ENCODE measurements around the gene PRKRA.

The PRKRA gene

DNA sequence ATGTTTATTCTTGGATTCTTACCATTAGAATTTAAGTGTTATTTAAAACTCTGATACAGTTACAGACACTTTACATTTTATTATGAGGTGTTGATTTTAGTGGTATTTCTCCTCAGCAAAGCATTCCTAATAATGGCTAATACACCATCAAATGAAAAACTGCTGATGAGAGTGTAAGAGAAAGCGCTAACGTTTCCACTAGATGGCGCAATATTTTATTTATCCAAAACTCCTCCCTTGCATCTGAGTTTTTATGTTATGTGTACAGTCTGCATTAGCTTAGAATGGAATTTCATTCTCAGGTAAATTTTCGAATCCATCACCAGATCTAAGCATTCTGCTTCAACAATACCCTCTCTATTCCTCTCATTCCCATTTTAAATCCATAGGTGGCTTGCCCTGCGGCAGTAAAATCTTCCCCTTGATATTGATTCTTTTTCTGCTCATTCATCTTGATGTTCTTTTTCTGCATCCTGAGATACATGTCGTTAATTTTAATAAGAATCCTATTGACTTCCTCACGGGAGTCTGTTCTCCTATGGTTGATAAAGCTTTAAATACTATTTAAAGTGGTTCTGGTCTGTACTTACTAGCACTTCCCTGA is 53.9 kb downstream of the PRKRA start:
- TF ChIP-seq ZFX (IDR thresholded peaks at IDR 0.05): no peak
- peak; percentile 80 for TF ChIP-seq CTCF (conservative IDR thresholded peaks at IDR 0.05)
- H3K27ac ChIP-seq: no peak overlapping the region

GRCh38 chr2:178395941-178396570 is 54.9 kb downstream of the PRKRA start:
- TF ChIP-seq CTCF (conservative IDR thresholded peaks at IDR 0.05) (no peak), ZFX (IDR thresholded peaks at IDR 0.05) (no peak)
- H3K27ac ChIP-seq: no peak overlapping the region

GRCh38 chr2:178395295-178395694 is 55.7 kb downstream of the PRKRA start:
- H3K27ac ChIP-seq: no peak overlapping the region
- no peak for TF ChIP-seq ZFX (IDR thresholded peaks at IDR 0.05)
- TF ChIP-seq CTCF (conservative IDR thresholded peaks at IDR 0.05): no peak

GRCh38 chr2:178394859-178395258 is 56.1 kb downstream of the PRKRA start:
- no peak for TF ChIP-seq CTCF (conservative IDR thresholded peaks at IDR 0.05)

GRCh38 chr2:178392215-178392614 is 58.8 kb downstream of the PRKRA start:
- TF ChIP-seq ZFX (IDR thresholded peaks at IDR 0.05): no peak
- no peak for TF ChIP-seq CTCF (conservative IDR thresholded peaks at IDR 0.05)

More at GRCh38 chr2:178394859-178395258, 56.1 kb downstream of the PRKRA start:
- no peak overlapping the region for H3K27ac ChIP-seq

DNA sequence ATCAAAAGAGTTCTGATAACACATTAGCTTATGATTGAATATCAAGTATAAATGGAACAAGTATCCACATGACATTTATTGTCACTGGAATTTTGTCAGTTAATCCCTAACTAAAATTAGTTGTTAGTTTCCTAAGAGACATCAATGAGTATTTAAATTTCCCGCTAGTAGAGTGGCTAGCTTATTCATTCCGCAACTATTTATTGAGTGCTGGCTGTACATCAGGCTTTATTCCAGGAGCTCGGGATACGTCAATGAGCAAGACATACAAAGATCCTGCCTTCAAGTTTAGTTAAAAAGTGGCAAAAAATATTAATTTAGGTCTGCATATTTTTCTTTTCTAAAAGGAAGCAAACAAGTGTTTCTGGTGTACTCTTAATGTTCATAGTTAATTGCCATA is 59.3 kb downstream of the PRKRA start:
- no peak overlapping the region for H3K27ac ChIP-seq
- TF ChIP-seq CTCF (conservative IDR thresholded peaks at IDR 0.05) (no peak), ZFX (IDR thresholded peaks at IDR 0.05) (no peak)

More at GRCh38 chr2:178392215-178392614, 58.8 kb downstream of the PRKRA start:
- no peak overlapping the region for H3K27ac ChIP-seq

DNA sequence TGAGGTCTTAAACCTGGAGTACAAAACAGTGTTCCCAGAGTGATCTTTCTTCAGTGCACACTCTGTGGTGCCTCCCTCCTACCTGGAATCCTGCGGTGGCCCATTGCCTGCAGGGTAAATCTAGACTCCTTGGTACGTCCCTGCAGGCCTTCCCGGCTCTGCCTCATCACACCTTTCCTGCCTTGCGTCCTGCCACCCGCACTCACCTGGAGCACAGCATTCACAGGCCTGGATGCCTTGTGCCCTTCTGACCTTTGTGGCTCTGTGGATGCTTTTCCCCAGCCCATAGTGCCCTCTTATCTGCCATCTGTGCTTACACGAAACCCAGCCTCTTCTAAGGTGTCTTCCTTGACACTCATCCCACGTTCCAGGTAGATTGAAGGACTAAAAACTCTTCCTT is 62.7 kb downstream of the PRKRA start:
- TF ChIP-seq ZFX (IDR thresholded peaks at IDR 0.05) (no peak), CTCF (conservative IDR thresholded peaks at IDR 0.05) (no peak)

More for the DNA sequence above, 62.7 kb downstream of the PRKRA start:
- no peak overlapping the region for H3K27ac ChIP-seq
